WTC11 (cell line): ENCODE data around the gene PNMT. TPM values are rescaled to one million over a fixed set of nuclear protein-coding genes. Genes with fewer than 3 reads are reported as not detected.
A peak's percentile ranks its signal among the peaks of the same experiment; 100 is the strongest.

Source experiments
- ATAC-seq: fragments of 200-7000 bp; cut with Tn5 transposase; 2 replicates; pipeline ENCODE4 v1.10.0; 2021; ENCODE audit warnings: mild to moderate bottlenecking, moderate library complexity
- CTCF ChIA-PET: fragments of 300-600 bp; sonication (Branson Sonifier 250); formaldehyde crosslinking; loops from one replicate; lab custom pipeline; 2021; ENCODE audit warnings: antibody characterized with exemption; lab: Charles Lee
- POLR2A ChIA-PET: fragments of 350-600 bp; sonication (Branson Sonifier 250); formaldehyde crosslinking; loops from one replicate; lab custom pipeline; 2021; ENCODE audit warnings: antibody characterized with exemption; lab: Charles Lee
- DNase-seq: peaks from one replicate; pipeline ENCODE4 v3.0.0; 2021; ENCODE audit warnings: low spot score
- H3K27ac Mint-ChIP-seq: 2 replicates; pipeline ENCODE4 v1.8.0; 2021; ENCODE audit warnings: mixed read lengths
- H3K27me3 Mint-ChIP-seq: 2 replicates; pipeline ENCODE4 v1.8.0; 2021; ENCODE audit warnings: low read depth, mild to moderate bottlenecking, moderate library complexity, mixed read lengths
- H3K36me3 Mint-ChIP-seq: 2 replicates; pipeline ENCODE4 v1.8.0; 2021; ENCODE audit warnings: mixed read lengths
- H3K4me1 Mint-ChIP-seq: 2 replicates; pipeline ENCODE4 v1.8.0; 2022; ENCODE audit warnings: mixed read lengths
- H3K4me3 Mint-ChIP-seq: 2 replicates; pipeline ENCODE4 v1.8.0; 2021; ENCODE audit warnings: mild to moderate bottlenecking, moderate library complexity, mixed read lengths
- H3K9me3 Mint-ChIP-seq: 2 replicates; pipeline ENCODE4 v1.8.0; 2021; ENCODE audit warnings: mixed read lengths
- FOXK1 ChIP-seq: sonication (generic); formaldehyde crosslinking; IDR thresholded peaks from 2 replicates; pipeline ENCODE4 v1.8.0; 2022; ENCODE audit warnings: mild to moderate bottlenecking, moderate library complexity, missing genetic modification reagents
- JAZF1 ChIP-seq: fragments of 250-450 bp; sonication (Bioruptor Pico); IDR thresholded peaks from 2 replicates; pipeline ENCODE4 v1.9.0; 2021; ENCODE audit warnings: moderate library complexity, mild to moderate bottlenecking, inconsistent platforms
- NR3C1 ChIP-seq: sonication (generic); formaldehyde crosslinking; conservative IDR thresholded peaks from 2 replicates; pipeline ENCODE4 v1.8.1; 2023; ENCODE audit warnings: low read depth, mild to moderate bottlenecking, missing genetic modification reagents
- OVOL2 ChIP-seq: fragments of 250-450 bp; sonication (Bioruptor Pico); IDR thresholded peaks from 2 replicates; pipeline ENCODE4 v1.9.0; 2021; ENCODE audit warnings: mild to moderate bottlenecking, borderline replicate concordance
- RELA ChIP-seq: sonication (generic); formaldehyde crosslinking; IDR thresholded peaks from 2 replicates; pipeline ENCODE4 v1.8.1; 2022; ENCODE audit warnings: missing genetic modification reagents, mild to moderate bottlenecking, borderline replicate concordance
- RORB ChIP-seq: fragments of 250-450 bp; sonication (Bioruptor Pico); IDR thresholded peaks from 2 replicates; pipeline ENCODE4 v1.9.0; 2021; ENCODE audit warnings: mild to moderate bottlenecking
- SMAD3 ChIP-seq: sonication (generic); formaldehyde crosslinking; IDR thresholded peaks from 2 replicates; pipeline ENCODE4 v1.8.0; 2022; ENCODE audit warnings: missing genetic modification reagents, mild to moderate bottlenecking, borderline replicate concordance
- TEAD4 ChIP-seq: sonication (generic); formaldehyde crosslinking; IDR thresholded peaks from 2 replicates; pipeline ENCODE4 v1.8.0; 2022; ENCODE audit warnings: mild to moderate bottlenecking, missing genetic modification reagents
- ZNF396 ChIP-seq: fragments of 250-450 bp; sonication (Bioruptor Pico); IDR thresholded peaks from 2 replicates; pipeline ENCODE4 v1.8.0; 2021; ENCODE audit warnings: mild to moderate bottlenecking, moderate library complexity, borderline replicate concordance
- ZNF416 ChIP-seq: fragments of 250-450 bp; sonication (Bioruptor Pico); IDR thresholded peaks from 2 replicates; pipeline ENCODE4 v1.9.0; 2021; ENCODE audit warnings: mild to moderate bottlenecking, inconsistent platforms
- total RNA-seq: library from RNA; stranded (reverse); gene quantifications from 3 replicates; pipeline ENCODE4 v1.2.3, GENCODE V29; 2021
- TF ChIP-seq, protein P1 (sequence below): sonication (generic); formaldehyde crosslinking; IDR thresholded peaks from 2 replicates; pipeline ENCODE4 v1.8.1; 2023; ENCODE audit warnings: mild to moderate bottlenecking, moderate library complexity, missing genetic modification reagents
- TF ChIP-seq, protein P2 (sequence below): sonication (generic); formaldehyde crosslinking; IDR thresholded peaks from 2 replicates; pipeline ENCODE4 v1.8.0; 2023; ENCODE audit warnings: missing genetic modification reagents, mild to moderate bottlenecking, borderline replicate concordance
- TF ChIP-seq, protein P3 (sequence below): sonication (generic); formaldehyde crosslinking; IDR thresholded peaks from 2 replicates; pipeline ENCODE4 v1.8.0; 2022; ENCODE audit warnings: missing genetic modification reagents
- TF ChIP-seq, protein P4 (sequence below): sonication (generic); formaldehyde crosslinking; IDR thresholded peaks from 2 replicates; pipeline ENCODE4 v1.8.0; 2022; ENCODE audit warnings: mild to moderate bottlenecking, missing genetic modification reagents
- TF ChIP-seq, protein P5 (sequence below): fragments of 200-600 bp; IDR thresholded peaks from 2 replicates; pipeline ENCODE4 v1.8.0; 2022; ENCODE audit warnings: antibody characterized with exemption
- TF ChIP-seq, protein P6 (sequence below): sonication (generic); formaldehyde crosslinking; IDR thresholded peaks from 2 replicates; pipeline ENCODE4 v1.8.1; 2023; ENCODE audit warnings: mild to moderate bottlenecking, missing genetic modification reagents, moderate library complexity

PNMT gene
- total RNA-seq, 1 experiment from 2014 or later = 3.1 TPM

DNA sequence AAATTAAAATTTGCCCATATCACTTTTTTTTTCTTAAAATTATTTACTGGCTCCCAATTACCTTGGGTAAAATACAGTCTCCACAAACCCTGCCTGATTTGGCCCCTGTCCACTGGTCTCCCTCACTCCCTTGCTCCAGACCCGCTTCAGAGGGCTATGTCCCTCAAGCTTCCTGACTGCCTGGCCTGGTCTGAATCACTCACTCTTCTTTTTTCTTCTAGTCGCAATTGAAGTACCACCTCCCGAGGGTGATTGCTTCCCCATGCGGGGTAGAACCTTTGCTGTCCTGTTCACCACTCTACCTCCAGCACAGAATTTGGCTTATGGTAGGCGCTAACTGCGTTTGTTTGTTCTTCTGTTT, 20.2 kb downstream of the PNMT start:
- peak overlapping the region; percentile 82 for H3K4me3 Mint-ChIP-seq
- ChIA-PET CTCF (interaction anchor here (0.7 to 3.1 kb wide), 17 partner anchors 8 to 112 kb away, joined by 3 to 29 read pairs (median 11); partner anchors contain the start of genes ERBB2 and MIEN1), POLR2A (interaction anchor here (0.7 to 2.8 kb wide), 11 partner anchors 8 to 227 kb away, joined by 3 to 25 read pairs (median 3); partner anchors contain the start of genes CDK12 and ERBB2)
- peaks cover 4% of the 10 kb centered on the region for H3K36me3 Mint-ChIP-seq
- ATAC-seq (no peak), DNase-seq (no peak)
- peak overlapping the region; percentile 93 for H3K27ac Mint-ChIP-seq
- H3K27me3 Mint-ChIP-seq = no peaks in the 10 kb centered on the region
- no peaks in the 10 kb centered on the region for H3K9me3 Mint-ChIP-seq
- TF ChIP-seq, protein P1, sequence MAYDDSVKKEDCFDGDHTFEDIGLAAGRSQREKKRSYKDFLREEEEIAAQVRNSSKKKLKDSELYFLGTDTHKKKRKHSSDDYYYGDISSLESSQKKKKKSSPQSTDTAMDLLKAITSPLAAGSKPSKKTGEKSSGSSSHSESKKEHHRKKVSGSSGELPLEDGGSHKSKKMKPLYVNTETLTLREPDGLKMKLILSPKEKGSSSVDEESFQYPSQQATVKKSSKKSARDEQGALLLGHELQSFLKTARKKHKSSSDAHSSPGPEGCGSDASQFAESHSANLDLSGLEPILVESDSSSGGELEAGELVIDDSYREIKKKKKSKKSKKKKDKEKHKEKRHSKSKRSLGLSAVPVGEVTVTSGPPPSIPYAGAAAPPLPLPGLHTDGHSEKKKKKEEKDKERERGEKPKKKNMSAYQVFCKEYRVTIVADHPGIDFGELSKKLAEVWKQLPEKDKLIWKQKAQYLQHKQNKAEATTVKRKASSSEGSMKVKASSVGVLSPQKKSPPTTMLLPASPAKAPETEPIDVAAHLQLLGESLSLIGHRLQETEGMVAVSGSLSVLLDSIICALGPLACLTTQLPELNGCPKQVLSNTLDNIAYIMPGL (CRISPR knock-in tag) = no peak
- TF ChIP-seq JAZF1 (no peak), TEAD4 (CRISPR knock-in tag) (no peak), ZNF416 (CRISPR knock-in tag) (no peak), RORB (CRISPR knock-in tag) (no peak), FOXK1 (CRISPR knock-in tag) (no peak), ZNF396 (CRISPR knock-in tag) (no peak), RELA (CRISPR knock-in tag) (no peak), OVOL2 (CRISPR knock-in tag) (no peak), NR3C1 (CRISPR knock-in tag) (no peak), SMAD3 (CRISPR knock-in tag) (no peak)
- TF ChIP-seq, protein P2, sequence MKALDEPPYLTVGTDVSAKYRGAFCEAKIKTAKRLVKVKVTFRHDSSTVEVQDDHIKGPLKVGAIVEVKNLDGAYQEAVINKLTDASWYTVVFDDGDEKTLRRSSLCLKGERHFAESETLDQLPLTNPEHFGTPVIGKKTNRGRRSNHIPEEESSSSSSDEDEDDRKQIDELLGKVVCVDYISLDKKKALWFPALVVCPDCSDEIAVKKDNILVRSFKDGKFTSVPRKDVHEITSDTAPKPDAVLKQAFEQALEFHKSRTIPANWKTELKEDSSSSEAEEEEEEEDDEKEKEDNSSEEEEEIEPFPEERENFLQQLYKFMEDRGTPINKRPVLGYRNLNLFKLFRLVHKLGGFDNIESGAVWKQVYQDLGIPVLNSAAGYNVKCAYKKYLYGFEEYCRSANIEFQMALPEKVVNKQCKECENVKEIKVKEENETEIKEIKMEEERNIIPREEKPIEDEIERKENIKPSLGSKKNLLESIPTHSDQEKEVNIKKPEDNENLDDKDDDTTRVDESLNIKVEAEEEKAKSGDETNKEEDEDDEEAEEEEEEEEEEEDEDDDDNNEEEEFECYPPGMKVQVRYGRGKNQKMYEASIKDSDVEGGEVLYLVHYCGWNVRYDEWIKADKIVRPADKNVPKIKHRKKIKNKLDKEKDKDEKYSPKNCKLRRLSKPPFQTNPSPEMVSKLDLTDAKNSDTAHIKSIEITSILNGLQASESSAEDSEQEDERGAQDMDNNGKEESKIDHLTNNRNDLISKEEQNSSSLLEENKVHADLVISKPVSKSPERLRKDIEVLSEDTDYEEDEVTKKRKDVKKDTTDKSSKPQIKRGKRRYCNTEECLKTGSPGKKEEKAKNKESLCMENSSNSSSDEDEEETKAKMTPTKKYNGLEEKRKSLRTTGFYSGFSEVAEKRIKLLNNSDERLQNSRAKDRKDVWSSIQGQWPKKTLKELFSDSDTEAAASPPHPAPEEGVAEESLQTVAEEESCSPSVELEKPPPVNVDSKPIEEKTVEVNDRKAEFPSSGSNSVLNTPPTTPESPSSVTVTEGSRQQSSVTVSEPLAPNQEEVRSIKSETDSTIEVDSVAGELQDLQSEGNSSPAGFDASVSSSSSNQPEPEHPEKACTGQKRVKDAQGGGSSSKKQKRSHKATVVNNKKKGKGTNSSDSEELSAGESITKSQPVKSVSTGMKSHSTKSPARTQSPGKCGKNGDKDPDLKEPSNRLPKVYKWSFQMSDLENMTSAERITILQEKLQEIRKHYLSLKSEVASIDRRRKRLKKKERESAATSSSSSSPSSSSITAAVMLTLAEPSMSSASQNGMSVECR (CRISPR knock-in tag) = no peak
- TF ChIP-seq, protein P3, sequence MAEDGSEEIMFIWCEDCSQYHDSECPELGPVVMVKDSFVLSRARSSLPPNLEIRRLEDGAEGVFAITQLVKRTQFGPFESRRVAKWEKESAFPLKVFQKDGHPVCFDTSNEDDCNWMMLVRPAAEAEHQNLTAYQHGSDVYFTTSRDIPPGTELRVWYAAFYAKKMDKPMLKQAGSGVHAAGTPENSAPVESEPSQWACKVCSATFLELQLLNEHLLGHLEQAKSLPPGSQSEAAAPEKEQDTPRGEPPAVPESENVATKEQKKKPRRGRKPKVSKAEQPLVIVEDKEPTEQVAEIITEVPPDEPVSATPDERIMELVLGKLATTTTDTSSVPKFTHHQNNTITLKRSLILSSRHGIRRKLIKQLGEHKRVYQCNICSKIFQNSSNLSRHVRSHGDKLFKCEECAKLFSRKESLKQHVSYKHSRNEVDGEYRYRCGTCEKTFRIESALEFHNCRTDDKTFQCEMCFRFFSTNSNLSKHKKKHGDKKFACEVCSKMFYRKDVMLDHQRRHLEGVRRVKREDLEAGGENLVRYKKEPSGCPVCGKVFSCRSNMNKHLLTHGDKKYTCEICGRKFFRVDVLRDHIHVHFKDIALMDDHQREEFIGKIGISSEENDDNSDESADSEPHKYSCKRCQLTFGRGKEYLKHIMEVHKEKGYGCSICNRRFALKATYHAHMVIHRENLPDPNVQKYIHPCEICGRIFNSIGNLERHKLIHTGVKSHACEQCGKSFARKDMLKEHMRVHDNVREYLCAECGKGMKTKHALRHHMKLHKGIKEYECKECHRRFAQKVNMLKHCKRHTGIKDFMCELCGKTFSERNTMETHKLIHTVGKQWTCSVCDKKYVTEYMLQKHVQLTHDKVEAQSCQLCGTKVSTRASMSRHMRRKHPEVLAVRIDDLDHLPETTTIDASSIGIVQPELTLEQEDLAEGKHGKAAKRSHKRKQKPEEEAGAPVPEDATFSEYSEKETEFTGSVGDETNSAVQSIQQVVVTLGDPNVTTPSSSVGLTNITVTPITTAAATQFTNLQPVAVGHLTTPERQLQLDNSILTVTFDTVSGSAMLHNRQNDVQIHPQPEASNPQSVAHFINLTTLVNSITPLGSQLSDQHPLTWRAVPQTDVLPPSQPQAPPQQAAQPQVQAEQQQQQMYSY (CRISPR knock-in tag) = no peak
- TF ChIP-seq, protein P4, sequence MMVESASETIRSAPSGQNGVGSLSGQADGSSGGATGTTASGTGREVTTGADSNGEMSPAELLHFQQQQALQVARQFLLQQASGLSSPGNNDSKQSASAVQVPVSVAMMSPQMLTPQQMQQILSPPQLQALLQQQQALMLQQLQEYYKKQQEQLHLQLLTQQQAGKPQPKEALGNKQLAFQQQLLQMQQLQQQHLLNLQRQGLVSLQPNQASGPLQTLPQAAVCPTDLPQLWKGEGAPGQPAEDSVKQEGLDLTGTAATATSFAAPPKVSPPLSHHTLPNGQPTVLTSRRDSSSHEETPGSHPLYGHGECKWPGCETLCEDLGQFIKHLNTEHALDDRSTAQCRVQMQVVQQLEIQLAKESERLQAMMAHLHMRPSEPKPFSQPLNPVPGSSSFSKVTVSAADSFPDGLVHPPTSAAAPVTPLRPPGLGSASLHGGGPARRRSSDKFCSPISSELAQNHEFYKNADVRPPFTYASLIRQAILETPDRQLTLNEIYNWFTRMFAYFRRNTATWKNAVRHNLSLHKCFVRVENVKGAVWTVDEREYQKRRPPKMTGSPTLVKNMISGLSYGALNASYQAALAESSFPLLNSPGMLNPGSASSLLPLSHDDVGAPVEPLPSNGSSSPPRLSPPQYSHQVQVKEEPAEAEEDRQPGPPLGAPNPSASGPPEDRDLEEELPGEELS (CRISPR knock-in tag) = no peak
- TF ChIP-seq, protein P5, sequence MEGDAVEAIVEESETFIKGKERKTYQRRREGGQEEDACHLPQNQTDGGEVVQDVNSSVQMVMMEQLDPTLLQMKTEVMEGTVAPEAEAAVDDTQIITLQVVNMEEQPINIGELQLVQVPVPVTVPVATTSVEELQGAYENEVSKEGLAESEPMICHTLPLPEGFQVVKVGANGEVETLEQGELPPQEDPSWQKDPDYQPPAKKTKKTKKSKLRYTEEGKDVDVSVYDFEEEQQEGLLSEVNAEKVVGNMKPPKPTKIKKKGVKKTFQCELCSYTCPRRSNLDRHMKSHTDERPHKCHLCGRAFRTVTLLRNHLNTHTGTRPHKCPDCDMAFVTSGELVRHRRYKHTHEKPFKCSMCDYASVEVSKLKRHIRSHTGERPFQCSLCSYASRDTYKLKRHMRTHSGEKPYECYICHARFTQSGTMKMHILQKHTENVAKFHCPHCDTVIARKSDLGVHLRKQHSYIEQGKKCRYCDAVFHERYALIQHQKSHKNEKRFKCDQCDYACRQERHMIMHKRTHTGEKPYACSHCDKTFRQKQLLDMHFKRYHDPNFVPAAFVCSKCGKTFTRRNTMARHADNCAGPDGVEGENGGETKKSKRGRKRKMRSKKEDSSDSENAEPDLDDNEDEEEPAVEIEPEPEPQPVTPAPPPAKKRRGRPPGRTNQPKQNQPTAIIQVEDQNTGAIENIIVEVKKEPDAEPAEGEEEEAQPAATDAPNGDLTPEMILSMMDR = no peak
- TF ChIP-seq, protein P6, sequence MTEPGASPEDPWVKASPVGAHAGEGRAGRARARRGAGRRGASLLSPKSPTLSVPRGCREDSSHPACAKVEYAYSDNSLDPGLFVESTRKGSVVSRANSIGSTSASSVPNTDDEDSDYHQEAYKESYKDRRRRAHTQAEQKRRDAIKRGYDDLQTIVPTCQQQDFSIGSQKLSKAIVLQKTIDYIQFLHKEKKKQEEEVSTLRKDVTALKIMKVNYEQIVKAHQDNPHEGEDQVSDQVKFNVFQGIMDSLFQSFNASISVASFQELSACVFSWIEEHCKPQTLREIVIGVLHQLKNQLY (CRISPR knock-in tag) = no peak
- peaks cover 40% of the 10 kb centered on the region for H3K4me1 Mint-ChIP-seq
